Upper lobe of left lung (tissue), 6 donors: Measurements from ENCODE around the gene SCAMP2. TPM values are rescaled to one million over a fixed set of nuclear protein-coding genes. Genes with fewer than 3 reads are reported as not detected.

ENCODE experiments used
- ATAC-seq, 2 donors: fragments of 200-7000 bp; cut with Tn5 transposase; one replicate each; pipeline ENCODE4 v1.9.1; 2022; ENCODE audit warnings: mild to moderate bottlenecking in 2 of 2, moderate library complexity in 2 of 2; ENCODE audit not compliant: low FRiP score in 2 of 2
- DNase-seq, 2 donors: peaks; one replicate each; pipeline ENCODE4 v3.0.0-alpha.2; 2019 to 2020
- H3K27ac ChIP-seq, 4 donors: fragments of 200-600 bp; sonication (generic); one replicate each; pipeline ENCODE4 v1.5.1; 2016 to 2019
- H3K27me3 ChIP-seq, 4 donors: fragments of 200-600 bp; sonication (generic); one replicate each; pipeline ENCODE4 v1.5.1; 2017 to 2019
- H3K36me3 ChIP-seq, 4 donors: fragments of 200-600 bp; sonication (generic); one replicate each; pipeline ENCODE4 v1.5.1; 2016 to 2019
- H3K4me1 ChIP-seq, 4 donors: fragments of 200-600 bp; sonication (generic); one replicate each; pipeline ENCODE4 v1.5.1; 2018 to 2019
- H3K4me3 ChIP-seq, 4 donors: fragments of 200-600 bp; sonication (generic); one replicate each; pipeline ENCODE4 v1.5.1; 2017 to 2019; ENCODE audit warnings: mild to moderate bottlenecking in 2 of 4, moderate library complexity in 1 of 4
- H3K9me3 ChIP-seq, 4 donors: fragments of 200-600 bp; sonication (generic); one replicate each; pipeline ENCODE4 v1.5.1; 2018 to 2019
- EP300 ChIP-seq, 4 donors: sonication (generic); formaldehyde crosslinking; IDR thresholded peaks; one replicate each; pipeline ENCODE4 v1.5.1; 2017; ENCODE audit warnings: antibody characterized with exemption in 4 of 4, control low read depth in 2 of 4
- POLR2A ChIP-seq, 4 donors: fragments of 450-650 bp; IDR thresholded peaks; one replicate each; pipeline ENCODE4 v1.5.1; 2016 to 2017; ENCODE audit warnings: antibody characterized with exemption in 4 of 4, mild to moderate bottlenecking in 2 of 4
- POLR2AphosphoS5 ChIP-seq, 2 donors: sonication (generic); formaldehyde crosslinking; IDR thresholded peaks; one replicate each; pipeline ENCODE4 v1.5.1; 2017; ENCODE audit warnings: antibody characterized with exemption in 2 of 2
- WGBS, 2 donors: methylation state at CpG; one replicate each; pipeline ENCODE4 v1.1.5; 2017 to 2018; 5-methylcytosine and 5-hydroxymethylcytosine counted together
- total RNA-seq, 6 donors: library from RNA; depleted of rRNA in 4 of 6; stranded (reverse); fragments of >200 nt in 4 of 6; gene quantifications; one replicate each; pipeline versions ENCODE4 v1.1.0 to v1.2.1, GENCODE V29; 2016 to 2021
- TF ChIP-seq, protein P1 (sequence below), 6 experiments: fragments of 450-650 bp in 4 of 6; fragments of 200-600 bp in 2 of 6; sonication (generic) in 2 of 6; IDR thresholded peaks; one replicate each; pipeline ENCODE4 v1.5.1; 2016 to 2019; ENCODE audit warnings: antibody characterized with exemption in 6 of 6
- donor health status: DM: no; HTN: no; CAD: no; lungs with moderate emphysema.
- donor health status: DM: no; HTN: yes; CAD: no; lungs with severe emphysema.

The SCAMP2 gene
- total RNA-seq, 6 donors from 2014 or later: 82.8 to 155 (median 130) TPM

DNA sequence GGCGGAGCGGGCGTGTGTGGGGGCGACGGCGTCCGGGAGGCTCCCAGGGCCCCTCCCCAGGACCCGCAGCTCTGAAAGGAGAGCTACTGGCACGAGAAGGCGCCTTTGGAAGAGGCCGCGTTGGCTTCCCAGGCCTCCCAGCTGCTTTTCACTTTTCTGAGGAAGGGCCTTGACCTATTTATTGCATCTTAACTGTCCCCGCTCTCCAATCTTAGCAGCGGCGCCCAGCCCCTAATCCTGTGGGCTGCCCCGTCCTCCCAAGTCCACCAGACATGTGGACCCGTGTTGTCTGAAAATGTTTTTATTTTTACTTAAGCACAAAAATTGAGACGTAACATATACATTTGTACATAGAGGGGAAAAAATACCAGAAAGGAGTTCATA is 29.7 kb downstream of the SCAMP2 start:
- 26 to 28% methylated on average over 11 to 13 of the region's 18 CpGs for WGBS, 2 donors
- Histone ChIP-seq H3K36me3 (peaks cover 14 to 57% (median 44%) of the 10 kb centered on the region in 4 donors), H3K27me3 (no peaks in the 10 kb centered on the region), H3K4me3 (peak overlapping the region; percentile 47 to 96 (median 91)), H3K9me3 (no peaks in the 10 kb centered on the region), H3K4me1 (peaks cover 11 to 36% (median 20%) of the 10 kb centered on the region in 4 donors), H3K27ac (peak overlapping the region; percentile 79 to 91 (median 88))
- DNase-seq (no peak), ATAC-seq (no peak)
- no peak for TF ChIP-seq POLR2AphosphoS5 (IDR thresholded peaks at IDR 0.05)
- TF ChIP-seq, protein P1, sequence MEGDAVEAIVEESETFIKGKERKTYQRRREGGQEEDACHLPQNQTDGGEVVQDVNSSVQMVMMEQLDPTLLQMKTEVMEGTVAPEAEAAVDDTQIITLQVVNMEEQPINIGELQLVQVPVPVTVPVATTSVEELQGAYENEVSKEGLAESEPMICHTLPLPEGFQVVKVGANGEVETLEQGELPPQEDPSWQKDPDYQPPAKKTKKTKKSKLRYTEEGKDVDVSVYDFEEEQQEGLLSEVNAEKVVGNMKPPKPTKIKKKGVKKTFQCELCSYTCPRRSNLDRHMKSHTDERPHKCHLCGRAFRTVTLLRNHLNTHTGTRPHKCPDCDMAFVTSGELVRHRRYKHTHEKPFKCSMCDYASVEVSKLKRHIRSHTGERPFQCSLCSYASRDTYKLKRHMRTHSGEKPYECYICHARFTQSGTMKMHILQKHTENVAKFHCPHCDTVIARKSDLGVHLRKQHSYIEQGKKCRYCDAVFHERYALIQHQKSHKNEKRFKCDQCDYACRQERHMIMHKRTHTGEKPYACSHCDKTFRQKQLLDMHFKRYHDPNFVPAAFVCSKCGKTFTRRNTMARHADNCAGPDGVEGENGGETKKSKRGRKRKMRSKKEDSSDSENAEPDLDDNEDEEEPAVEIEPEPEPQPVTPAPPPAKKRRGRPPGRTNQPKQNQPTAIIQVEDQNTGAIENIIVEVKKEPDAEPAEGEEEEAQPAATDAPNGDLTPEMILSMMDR (IDR thresholded peaks at IDR 0.05): peak in 1 of 6 experiments; percentile 45

GRCh38 chr15:74842581-74843444 is 30.4 kb downstream of the SCAMP2 start, which contains the start of gene ULK3:
Gene ULK3, minus strand, starts transcription at chr15:74843156. Its CDS starts 51 bp downstream, at chr15:74843105.
- ATAC-seq (peak; percentile 94 to 98), DNase-seq (peak; percentile 95 to 99)
- Histone ChIP-seq H3K4me3 (peak within 1 kb of the TSS; percentile 65 to 96 (median 91)), H3K27ac (peak within 1 kb of the TSS; percentile 79 to 91 (median 88)), H3K36me3 (peaks cover 7 to 57% (median 44%) of the 10 kb centered on the region in 4 donors), H3K9me3 (no peaks in the 10 kb centered on the region), H3K4me1 (peaks cover 11 to 36% (median 20%) of the 10 kb centered on the region in 4 donors), H3K27me3 (no peaks in the 10 kb centered on the region)
- TF ChIP-seq EP300 (IDR thresholded peaks at IDR 0.05) (peak in 1 of 4 donors; percentile 35), POLR2A (IDR thresholded peaks at IDR 0.05) (peak in 3 of 4 donors; percentile 57 to 81 (median 70)), POLR2AphosphoS5 (IDR thresholded peaks at IDR 0.05) (peak; percentile 21 to 55)
- TF ChIP-seq, protein P1 (IDR thresholded peaks at IDR 0.05): peak; percentile 90 to 99 (median 98)
- 2 to 7% methylated on average over 4 to 10 of the region's 84 CpGs for WGBS, 2 donors

DNA sequence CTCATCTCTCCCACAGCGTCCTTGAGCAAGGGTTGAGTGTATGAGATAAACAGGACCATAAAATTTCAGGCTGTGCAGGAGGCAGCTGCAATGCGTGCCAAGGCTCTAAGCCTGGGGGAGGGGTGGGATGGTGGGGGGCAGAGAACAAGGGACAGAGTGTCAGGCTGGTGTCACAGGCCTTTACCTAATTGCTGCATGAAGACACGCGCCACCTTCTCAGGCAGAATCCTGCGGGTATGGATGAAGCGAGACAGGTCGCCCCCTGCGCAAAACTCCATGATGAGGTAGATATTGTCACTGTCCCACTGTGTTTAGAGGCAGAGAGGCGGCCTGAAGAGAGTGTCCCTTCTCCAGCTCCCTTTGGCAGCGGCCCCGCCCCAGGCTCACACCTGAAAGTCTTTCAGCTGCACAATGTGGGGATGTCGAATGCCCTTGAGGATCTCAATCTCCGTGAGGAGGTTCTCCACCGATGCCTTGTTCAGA is 31.2 kb downstream of the SCAMP2 start:
- TF ChIP-seq, protein P1 (IDR thresholded peaks at IDR 0.05): no peak
- TF ChIP-seq EP300 (IDR thresholded peaks at IDR 0.05) (no peak), POLR2A (IDR thresholded peaks at IDR 0.05) (no peak), POLR2AphosphoS5 (IDR thresholded peaks at IDR 0.05) (no peak)
- peak overlapping the region in 3 of 4 donors; percentile 88 to 96 (median 94) for H3K4me3 ChIP-seq
- DNase-seq (no peak), ATAC-seq (no peak)
- H3K27me3 ChIP-seq: no peaks in the 10 kb centered on the region
- H3K4me1 ChIP-seq: peaks cover 11 to 36% (median 20%) of the 10 kb centered on the region in 4 donors
- H3K9me3 ChIP-seq: no peaks in the 10 kb centered on the region
- 80% methylated on average over 14 of the region's 14 CpGs for WGBS, 2 donors
- peaks cover 6 to 56% (median 43%) of the 10 kb centered on the region in 4 donors for H3K36me3 ChIP-seq
- H3K27ac ChIP-seq: peak overlapping the region in 2 of 4 donors; percentile 79 to 91

GRCh38 chr15:74840851-74841775 is 32.1 kb downstream of the SCAMP2 start:
- peaks cover 6 to 59% (median 46%) of the 10 kb centered on the region in 4 donors for H3K36me3 ChIP-seq
- no peak overlapping the region for H3K4me3 ChIP-seq
- no peak for TF ChIP-seq POLR2A (IDR thresholded peaks at IDR 0.05)
- TF ChIP-seq EP300 (IDR thresholded peaks at IDR 0.05): no peak
- no peak for TF ChIP-seq POLR2AphosphoS5 (IDR thresholded peaks at IDR 0.05)
- TF ChIP-seq, protein P1 (IDR thresholded peaks at IDR 0.05): no peak
- WGBS, 2 donors: 85 to 89% methylated on average over 9 of the region's 9 CpGs
- H3K27ac ChIP-seq: no peak overlapping the region
- DNase-seq: no peak
- H3K4me1 ChIP-seq: peaks cover 11 to 36% (median 20%) of the 10 kb centered on the region in 4 donors
- no peaks in the 10 kb centered on the region for H3K9me3 ChIP-seq
- ATAC-seq: no peak
- H3K27me3 ChIP-seq: no peaks in the 10 kb centered on the region
